GM13976 (cell line): Measurements from ENCODE around the gene INO80.
A peak's percentile ranks its signal among the peaks of the same experiment; 100 is the strongest.

Source experiments
- DNase-seq: peaks from one replicate; pipeline ENCODE4 v3.0.0; 2012; ENCODE audit warnings: low spot score
- CTCF ChIP-seq: IDR thresholded peaks from 2 replicates; pipeline ENCODE4 v1.5.1; 2012; ENCODE audit warnings: borderline replicate concordance, mild to moderate bottlenecking; ENCODE audit not compliant: insufficient read depth; ENCODE audit errors: extremely low read depth, missing control alignments, control extremely low read depth
- in situ Hi-C: fragments of 300-500 bp; cut with MboI; formaldehyde crosslinking; loops from one replicate; pipeline ENCODE4 v1.12.0; 2022; ENCODE audit warnings: low sequenced_read_pairs, mixed read lengths, inconsistent platforms; ENCODE audit not compliant: unreplicated experiment

The INO80 gene

GRCh38 chr15:40932156-40932555 lies 183.9 kb downstream of the INO80 start:
- TF ChIP-seq CTCF = no peak
- DNase-seq = no peak
- in situ Hi-C loops = no loop called here

- no peak for DNase-seq
- in situ Hi-C loops = no loop called here
- no peak for TF ChIP-seq CTCF
These were observed 184.6 kb downstream of the INO80 start for GRCh38 chr15:40931300-40932142.

- peak; percentile 81 for DNase-seq
- peak; percentile 82 for TF ChIP-seq CTCF
- in situ Hi-C loops = no loop called here
These were observed 185.4 kb downstream of the INO80 start for GRCh38 chr15:40930430-40931299.

GRCh38 chr15:40929660-40930429 lies 186.2 kb downstream of the INO80 start:
- in situ Hi-C loops = loop anchor here (10.0 kb wide), 1 partner anchor 245 kb away; no protein-coding TSS in a partner anchor

More at GRCh38 chr15:40929660-40930429, 186.2 kb downstream of the INO80 start:
- no peak for DNase-seq
- no peak for TF ChIP-seq CTCF
